Lung (tissue), 16 donors: Measurements from ENCODE around the gene BRAT1. TPM values are rescaled to one million over a fixed set of nuclear protein-coding genes. Genes with fewer than 3 reads are reported as not detected.

Experiments
- ATAC-seq: fragments of 200-7000 bp; cut with Tn5 transposase; one replicate; pipeline ENCODE4 v1.9.1; 2020; ENCODE audit warnings: moderate number of reproducible peaks; ENCODE audit not compliant: insufficient read depth, low FRiP score
- DNase-seq, 3 donors: peaks; one replicate each; pipeline ENCODE4 v3.0.0-alpha.2; 2013 to 2017
- H3K27ac ChIP-seq, 2 donors: one replicate each; pipeline ENCODE4 v1.5.1; 2013; ENCODE audit warnings: mild to moderate bottlenecking in 2 of 2, moderate library complexity in 2 of 2, control low read depth in 1 of 2, inconsistent platforms in 1 of 2, low read depth in 1 of 2, low read length in 1 of 2
- H3K27me3 ChIP-seq, 3 donors: one replicate each; pipeline ENCODE4 v1.5.1; 2013; ENCODE audit warnings: low read length in 2 of 3; ENCODE audit not compliant: control insufficient read depth in 3 of 3, insufficient read depth in 3 of 3
- H3K36me3 ChIP-seq, 4 donors: one replicate each; pipeline ENCODE4 v1.5.1; 2013; ENCODE audit warnings: low read length in 4 of 4, mild to moderate bottlenecking in 1 of 4, moderate library complexity in 1 of 4; ENCODE audit not compliant: control insufficient read depth in 4 of 4, insufficient read depth in 4 of 4
- H3K4me1 ChIP-seq, 5 donors: one replicate each; pipeline ENCODE4 v1.5.1; 2013; ENCODE audit warnings: low read length in 5 of 5, mild to moderate bottlenecking in 2 of 5, moderate library complexity in 1 of 5; ENCODE audit not compliant: control insufficient read depth in 5 of 5, insufficient read depth in 5 of 5
- H3K4me3 ChIP-seq: one replicate; pipeline ENCODE4 v1.5.1; 2013; ENCODE audit warnings: mild to moderate bottlenecking, control low read depth, moderate library complexity
- H3K9ac ChIP-seq, 2 donors: one replicate each; pipeline ENCODE4 v1.5.1; 2013; ENCODE audit warnings: low read length in 2 of 2, control low read depth in 1 of 2; ENCODE audit not compliant: insufficient read depth in 1 of 2
- H3K9me3 ChIP-seq, 4 donors: one replicate each; pipeline ENCODE4 v1.5.1; 2013; ENCODE audit warnings: low read length in 3 of 4, mild to moderate bottlenecking in 1 of 4, moderate library complexity in 1 of 4; ENCODE audit not compliant: control insufficient read depth in 4 of 4, insufficient read depth in 3 of 4
- CTCF ChIP-seq: IDR thresholded peaks from 2 replicates; pipeline ENCODE4 v1.5.1; 2012; ENCODE audit warnings: mild to moderate bottlenecking; ENCODE audit errors: control extremely low read depth, extremely low read depth
- WGBS, 2 donors: extraction: QIAGEN DNeasy Blood & Tissue Kit; methylation state at CpG; one replicate each; pipeline ENCODE4 v1.1.7; 2013; 5-methylcytosine and 5-hydroxymethylcytosine counted together
- long read RNA-seq, 5 donors: transcript quantifications; one replicate each; lab custom pipeline, GENCODE V29; 2026
- polyA plus RNA-seq, 2 donors: library from polyadenylated mRNA; stranded (reverse); fragments of 200-250 nt; gene quantifications; one replicate each; pipeline ENCODE4 v1.2.1, GENCODE V29; 2013
- total RNA-seq, 2 donors: library from RNA; depleted of rRNA in 1 of 2; stranded (reverse); fragments of >200 nt in 1 of 2; gene quantifications; one replicate each; pipeline ENCODE4 v1.2.1, GENCODE V29; 2014 to 2021
- donor health status: control.
- donor health status: control.
- donor health status: Bipolar disorder and iron deficiency.
- donor health status: healthy.
- donor health status: DM: yes; HTN: yes; CAD: no.

BRAT1 gene
- total RNA-seq (10 to 100 TPM; 28.7 to 29.4 TPM), polyA plus RNA-seq (10 to 100 TPM; 23.2 to 30.4 TPM)
- long read RNA-seq, donor 1, partial matches to known transcripts, result 5 of 7 reads
- long read RNA-seq, donor 1, other reads (novel, unspliced or antisense), result 0 of 7 reads
- long read RNA-seq, donor 2, partial matches to known transcripts, result 0 of 3 reads
- long read RNA-seq, donor 2, other reads (novel, unspliced or antisense), result 0 of 3 reads
- long read RNA-seq, donor 3, partial matches to known transcripts, result 0 of 1 reads
- long read RNA-seq, donor 3, other reads (novel, unspliced or antisense), result 0 of 1 reads
- long read RNA-seq, donor 4, result 0 reads
- long read RNA-seq, donor 5, result 0 reads

GRCh38 chr7:2555121-2556052, at the start of gene BRAT1:
Gene BRAT1, minus strand, starts transcription at chr7:2555524. Its CDS starts 1,093 bp downstream, at chr7:2554431.
- Histone ChIP-seq H3K9me3 (no peaks in the 10 kb centered on the region), H3K36me3 (peaks cover 0 to 13% (median 7%) of the 10 kb centered on the region in 4 donors), H3K4me1 (peaks cover 0 to 17% (median 13%) of the 10 kb centered on the region in 5 donors), H3K4me3 (peak within 1 kb of the TSS; percentile 77), H3K27me3 (no peaks in the 10 kb centered on the region), H3K9ac (peak within 1 kb of the TSS; percentile 68 to 71), H3K27ac (peak within 1 kb of the TSS; percentile 97 to 98)
- 1% methylated on average over 71 to 79 of the region's 79 CpGs for whole genome bisulfite sequencing, 2 donors
- DNase-seq (peak; percentile 94 to 97 (median 96)), ATAC-seq (peak; percentile 94)
- peak; percentile 0 for TF ChIP-seq CTCF

GRCh38 chr7:2604608-2605174, 49.4 kb upstream of the BRAT1 start:
- WGBS, 2 donors, result 91 to 95% methylated on average over 29 of the region's 29 CpGs
- DNase-seq (no peak), ATAC-seq (no peak)
- Histone ChIP-seq H3K9me3 (no peaks in the 10 kb centered on the region), H3K27me3 (no peaks in the 10 kb centered on the region), H3K4me3 (no peak overlapping the region), H3K36me3 (peaks cover 0 to 10% (median 3%) of the 10 kb centered on the region in 4 donors), H3K27ac (no peak overlapping the region), H3K4me1 (peaks cover 0 to 24% (median 0%) of the 10 kb centered on the region in 5 donors), H3K9ac (no peak overlapping the region)
- no peak for TF ChIP-seq CTCF

GRCh38 chr7:2603044-2603965, 48.0 kb upstream of the BRAT1 start:
- H3K36me3 ChIP-seq, result peaks cover 0 to 17% (median 8%) of the 10 kb centered on the region in 4 donors
- no peaks in the 10 kb centered on the region for H3K9me3 ChIP-seq
- no peak overlapping the region for H3K9ac ChIP-seq
- 89 to 96% methylated on average over 35 of the region's 35 CpGs for WGBS, 2 donors
- DNase-seq, result no peak
- no peak for ATAC-seq
- H3K27ac ChIP-seq, result no peak overlapping the region
- H3K4me3 ChIP-seq, result no peak overlapping the region
- peaks cover 0 to 21% (median 0%) of the 10 kb centered on the region in 5 donors for H3K4me1 ChIP-seq
- H3K27me3 ChIP-seq, result no peaks in the 10 kb centered on the region
- no peak for TF ChIP-seq CTCF
